ENCODE data around the gene KREMEN2.

Gene KREMEN2

DNA sequence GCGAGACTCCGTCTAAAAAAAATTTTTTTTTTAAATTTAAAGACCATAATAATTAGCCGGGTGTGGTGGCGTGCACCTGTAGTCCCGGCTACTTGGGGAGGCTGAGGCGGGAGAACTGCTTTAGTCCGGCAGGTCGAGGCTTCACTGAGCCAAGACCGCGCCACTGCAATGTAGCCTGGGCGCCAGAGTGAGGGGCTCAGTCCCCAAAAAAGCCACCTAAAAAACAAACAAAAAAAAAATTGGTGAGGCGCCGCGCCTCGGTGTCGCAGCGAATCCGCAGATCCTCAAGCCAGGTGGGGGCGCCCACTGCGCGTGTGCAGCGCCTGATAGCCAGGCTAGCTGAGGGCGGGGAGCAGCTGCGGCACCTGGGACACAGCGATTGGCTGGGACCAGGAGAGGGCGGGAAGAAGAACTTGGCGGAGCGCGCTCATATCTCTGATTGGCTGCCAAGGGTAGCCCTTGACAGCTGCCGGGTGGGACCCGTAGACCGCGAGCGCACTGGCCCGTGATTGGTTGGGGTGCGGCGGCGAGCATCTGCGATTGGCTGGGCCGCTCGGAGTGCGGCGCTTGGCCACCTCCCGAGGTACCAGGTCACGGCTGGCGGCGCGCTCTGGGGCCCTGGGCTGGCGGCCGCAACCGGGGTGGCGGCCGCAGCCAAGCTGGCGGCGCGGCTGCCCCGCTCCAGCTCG lies 39.7 kb downstream of the KREMEN2 start:
- Histone ChIP-seq H4K20me1 (ENCODE audit: insufficient read depth, low read length, poor library complexity, severe bottlenecking) (no peaks in the 10 kb centered on the region), H3K9me2 (replicated peaks; ENCODE audit: low read depth, low read length) (no peaks in the 10 kb centered on the region), H3K9me3 (ENCODE audit: insufficient read depth, low read depth, low read length) (no peaks in the 10 kb centered on the region), H3K4me2 (ENCODE audit: low read depth, low read length, poor library complexity, severe bottlenecking) (no peak overlapping the region), H3K27me3 (ENCODE audit: insufficient read depth, low read length, poor library complexity, severe bottlenecking) (no peaks in the 10 kb centered on the region), H3K79me2 (ENCODE audit: insufficient read depth, low read length) (peaks cover 7% of the 10 kb centered on the region), H2AFZ (ENCODE audit: low read length) (no peak overlapping the region), H3K36me3 (ENCODE audit: insufficient read depth, low read length) (no peaks in the 10 kb centered on the region), H3K4me1 (ENCODE audit: insufficient read depth, low read length, poor library complexity, severe bottlenecking) (peaks cover 29% of the 10 kb centered on the region), H3F3A (ENCODE audit: low read depth) (no peaks in the 10 kb centered on the region; the same call in 1 of the 2 replicates), H3K9ac (ENCODE audit: low read depth, low read length, poor library complexity, severe bottlenecking) (no peak overlapping the region), H3K4me3 (ENCODE audit: low read length, poor library complexity, severe bottlenecking) (no peak overlapping the region)
- TF ChIP-seq, protein P1, sequence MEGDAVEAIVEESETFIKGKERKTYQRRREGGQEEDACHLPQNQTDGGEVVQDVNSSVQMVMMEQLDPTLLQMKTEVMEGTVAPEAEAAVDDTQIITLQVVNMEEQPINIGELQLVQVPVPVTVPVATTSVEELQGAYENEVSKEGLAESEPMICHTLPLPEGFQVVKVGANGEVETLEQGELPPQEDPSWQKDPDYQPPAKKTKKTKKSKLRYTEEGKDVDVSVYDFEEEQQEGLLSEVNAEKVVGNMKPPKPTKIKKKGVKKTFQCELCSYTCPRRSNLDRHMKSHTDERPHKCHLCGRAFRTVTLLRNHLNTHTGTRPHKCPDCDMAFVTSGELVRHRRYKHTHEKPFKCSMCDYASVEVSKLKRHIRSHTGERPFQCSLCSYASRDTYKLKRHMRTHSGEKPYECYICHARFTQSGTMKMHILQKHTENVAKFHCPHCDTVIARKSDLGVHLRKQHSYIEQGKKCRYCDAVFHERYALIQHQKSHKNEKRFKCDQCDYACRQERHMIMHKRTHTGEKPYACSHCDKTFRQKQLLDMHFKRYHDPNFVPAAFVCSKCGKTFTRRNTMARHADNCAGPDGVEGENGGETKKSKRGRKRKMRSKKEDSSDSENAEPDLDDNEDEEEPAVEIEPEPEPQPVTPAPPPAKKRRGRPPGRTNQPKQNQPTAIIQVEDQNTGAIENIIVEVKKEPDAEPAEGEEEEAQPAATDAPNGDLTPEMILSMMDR (conservative IDR thresholded peaks at IDR 0.05; ENCODE audit: low read length) = peak; percentile 53
- TF ChIP-seq EZH2phosphoT487 (IDR thresholded peaks at IDR 0.05; ENCODE audit: borderline replicate concordance) = no peak

DNA sequence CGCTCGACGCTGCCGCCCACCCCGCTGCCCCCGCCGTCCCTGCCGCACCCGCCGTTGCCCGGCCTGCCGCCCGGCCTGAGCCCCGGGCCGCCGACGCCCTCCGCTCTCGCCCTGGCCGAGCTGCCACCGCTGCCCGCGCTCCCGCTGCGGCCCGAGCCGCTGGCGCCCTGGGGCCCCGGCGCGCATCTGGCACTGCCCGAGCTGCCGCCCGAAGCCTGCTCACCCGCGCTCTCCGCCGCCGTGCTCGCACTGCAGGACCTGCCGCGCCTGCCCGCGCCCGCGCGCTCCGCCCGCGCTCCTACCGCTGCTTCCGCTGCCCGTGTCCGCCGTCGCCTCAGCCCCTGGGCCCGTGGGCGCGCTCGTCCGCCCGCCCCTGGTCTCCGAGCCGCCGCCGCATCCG lies 40.2 kb downstream of the KREMEN2 start:
- peaks cover 31% of the 10 kb centered on the region for H3K4me1 ChIP-seq (ENCODE audit: insufficient read depth, low read length, poor library complexity, severe bottlenecking)
- H3K9me3 ChIP-seq (ENCODE audit: insufficient read depth, low read depth, low read length) = no peaks in the 10 kb centered on the region
- no peaks in the 10 kb centered on the region for H3K36me3 ChIP-seq (ENCODE audit: insufficient read depth, low read length)
- H3K4me3 ChIP-seq (ENCODE audit: low read length, poor library complexity, severe bottlenecking) = no peak overlapping the region
- H3K4me2 ChIP-seq (ENCODE audit: low read depth, low read length, poor library complexity, severe bottlenecking) = no peak overlapping the region
- H4K20me1 ChIP-seq (ENCODE audit: insufficient read depth, low read length, poor library complexity, severe bottlenecking) = no peaks in the 10 kb centered on the region
- H3K27me3 ChIP-seq (ENCODE audit: insufficient read depth, low read length, poor library complexity, severe bottlenecking) = no peaks in the 10 kb centered on the region
- no peak overlapping the region for H2AFZ ChIP-seq (ENCODE audit: low read length)
- no peaks in the 10 kb centered on the region; the same call in 1 of the 2 replicates for H3F3A ChIP-seq (ENCODE audit: low read depth)
- peaks cover 7% of the 10 kb centered on the region for H3K79me2 ChIP-seq (ENCODE audit: insufficient read depth, low read length)
- H3K9me2 ChIP-seq (replicated peaks; ENCODE audit: low read depth, low read length) = no peaks in the 10 kb centered on the region
- TF ChIP-seq, protein P1 (conservative IDR thresholded peaks at IDR 0.05; ENCODE audit: low read length) = no peak
- no peak for TF ChIP-seq EZH2phosphoT487 (IDR thresholded peaks at IDR 0.05; ENCODE audit: borderline replicate concordance)
- no peak overlapping the region for H3K9ac ChIP-seq (ENCODE audit: low read depth, low read length, poor library complexity, severe bottlenecking)

DNA sequence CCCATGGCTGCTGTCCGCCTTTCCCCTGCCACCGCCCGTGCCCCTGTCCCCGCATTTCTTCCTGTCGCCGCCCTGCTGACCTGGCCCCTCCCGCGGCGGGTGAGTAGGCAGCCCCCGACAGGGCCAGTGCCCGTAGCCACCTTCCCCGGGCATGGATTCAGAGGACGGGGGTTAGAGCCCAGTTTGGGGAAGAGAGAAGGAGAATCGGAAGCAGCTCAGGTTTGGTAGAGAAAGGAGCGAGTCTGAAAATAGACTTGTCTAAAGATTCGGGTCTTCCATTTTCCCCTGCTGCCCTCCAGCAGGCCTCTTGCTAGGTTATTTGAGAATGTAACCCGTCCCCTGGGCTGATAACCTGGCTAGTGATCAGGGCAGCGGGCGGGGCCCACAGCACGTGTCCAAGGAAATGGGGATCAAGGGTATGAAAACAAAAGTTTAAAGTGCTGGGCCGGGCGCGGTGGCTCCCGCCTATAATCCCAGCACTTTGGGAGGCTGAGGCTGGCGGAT lies 40.8 kb downstream of the KREMEN2 start:
- H3K36me3 ChIP-seq (ENCODE audit: insufficient read depth, low read length) = no peaks in the 10 kb centered on the region
- H4K20me1 ChIP-seq (ENCODE audit: insufficient read depth, low read length, poor library complexity, severe bottlenecking) = no peaks in the 10 kb centered on the region
- no peak overlapping the region for H2AFZ ChIP-seq (ENCODE audit: low read length)
- no peaks in the 10 kb centered on the region for H3K9me2 ChIP-seq (replicated peaks; ENCODE audit: low read depth, low read length)
- peaks cover 7% of the 10 kb centered on the region for H3K79me2 ChIP-seq (ENCODE audit: insufficient read depth, low read length)
- no peaks in the 10 kb centered on the region for H3K9me3 ChIP-seq (ENCODE audit: insufficient read depth, low read depth, low read length)
- peaks cover 31% of the 10 kb centered on the region for H3K4me1 ChIP-seq (ENCODE audit: insufficient read depth, low read length, poor library complexity, severe bottlenecking)
- peak overlapping the region; percentile 79 for H3K4me3 ChIP-seq (ENCODE audit: low read length, poor library complexity, severe bottlenecking)
- no peaks in the 10 kb centered on the region for H3K27me3 ChIP-seq (ENCODE audit: insufficient read depth, low read length, poor library complexity, severe bottlenecking)
- H3K9ac ChIP-seq (ENCODE audit: low read depth, low read length, poor library complexity, severe bottlenecking) = peak overlapping the region; percentile 87
- H3K4me2 ChIP-seq (ENCODE audit: low read depth, low read length, poor library complexity, severe bottlenecking) = peak overlapping the region; percentile 95
- TF ChIP-seq, protein P1 (conservative IDR thresholded peaks at IDR 0.05; ENCODE audit: low read length) = no peak
- no peak for TF ChIP-seq EZH2phosphoT487 (IDR thresholded peaks at IDR 0.05; ENCODE audit: borderline replicate concordance)
- H3F3A ChIP-seq (ENCODE audit: low read depth) = no peaks in the 10 kb centered on the region; the same call in 1 of the 2 replicates
